ENCODE measurements around the gene HERC2. TPM values are rescaled to one million over a fixed set of nuclear protein-coding genes. Genes with fewer than 3 reads are reported as not detected.

The HERC2 gene
- total RNA-seq, 1 experiment from 2014 or later, result 69.7 TPM

DNA sequence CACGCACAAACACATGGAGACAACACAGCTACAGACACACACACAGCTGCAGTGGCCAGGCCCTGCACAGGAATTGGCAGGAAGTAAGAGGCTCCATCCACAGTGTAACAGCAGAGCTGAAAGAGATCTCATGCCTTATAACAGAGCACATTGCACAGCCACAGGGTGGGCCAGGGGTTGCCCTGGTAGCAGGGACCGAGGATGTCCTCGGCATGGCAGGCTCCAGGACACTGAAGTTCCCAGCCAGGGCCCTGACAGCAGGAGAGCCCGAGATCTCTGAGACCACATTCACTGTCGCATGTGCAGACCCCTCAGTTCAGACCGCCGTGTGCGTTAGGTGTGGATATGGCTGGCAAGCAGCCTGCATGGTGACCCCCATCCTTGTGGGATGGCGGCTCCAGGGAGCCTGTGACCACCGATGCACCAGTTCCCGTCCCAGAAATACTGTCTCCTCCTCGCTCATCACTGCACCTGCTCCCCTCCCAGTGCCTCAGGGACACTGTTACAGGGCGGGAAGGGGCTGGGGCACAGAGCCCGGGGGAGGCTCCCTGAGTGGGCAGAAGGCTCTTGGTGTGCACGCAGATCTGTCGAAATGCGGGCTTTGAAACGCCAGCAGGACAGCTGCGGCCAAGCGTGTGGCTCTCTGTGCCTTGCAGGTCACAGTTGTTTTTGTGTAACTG is 221.3 kb downstream of the HERC2 start:
- H3K4me1 ChIP-seq (ENCODE audit: control insufficient read depth, insufficient read depth, low read length), result peaks cover 2% of the 10 kb centered on the region; the same call in 1 of the 2 replicates
- no peak for ATAC-seq
- no peak for DNase-seq (ENCODE audit: low read depth, low spot score)
- H3K4me3 ChIP-seq (ENCODE audit: low read depth in 2 of 2, low read length in 2 of 2), result no peak overlapping the region
- intact Hi-C loops (cut with micrococcal nuclease; ENCODE audit: unreplicated experiment) (no loop called here), in situ Hi-C loops (cut with HindIII; ENCODE audit: low pct_unique_long_range_greater_than_20kb, low sequenced_read_pairs) (no loop called here)
- POLR2A ChIA-PET, result no interaction called here
- CTCF ChIA-PET, result no interaction called here
- TF ChIP-seq TCF7L2 (IDR thresholded peaks at IDR 0.05; ENCODE audit: low read depth, low read length) (no peak), SIN3A (IDR thresholded peaks at IDR 0.05; ENCODE audit: borderline replicate concordance, insufficient read depth, low read depth, low read length) (no peak), POLR2AphosphoS5 (IDR thresholded peaks at IDR 0.05; ENCODE audit: low read depth, low read length) (no peak)
- TF ChIP-seq, protein P1, sequence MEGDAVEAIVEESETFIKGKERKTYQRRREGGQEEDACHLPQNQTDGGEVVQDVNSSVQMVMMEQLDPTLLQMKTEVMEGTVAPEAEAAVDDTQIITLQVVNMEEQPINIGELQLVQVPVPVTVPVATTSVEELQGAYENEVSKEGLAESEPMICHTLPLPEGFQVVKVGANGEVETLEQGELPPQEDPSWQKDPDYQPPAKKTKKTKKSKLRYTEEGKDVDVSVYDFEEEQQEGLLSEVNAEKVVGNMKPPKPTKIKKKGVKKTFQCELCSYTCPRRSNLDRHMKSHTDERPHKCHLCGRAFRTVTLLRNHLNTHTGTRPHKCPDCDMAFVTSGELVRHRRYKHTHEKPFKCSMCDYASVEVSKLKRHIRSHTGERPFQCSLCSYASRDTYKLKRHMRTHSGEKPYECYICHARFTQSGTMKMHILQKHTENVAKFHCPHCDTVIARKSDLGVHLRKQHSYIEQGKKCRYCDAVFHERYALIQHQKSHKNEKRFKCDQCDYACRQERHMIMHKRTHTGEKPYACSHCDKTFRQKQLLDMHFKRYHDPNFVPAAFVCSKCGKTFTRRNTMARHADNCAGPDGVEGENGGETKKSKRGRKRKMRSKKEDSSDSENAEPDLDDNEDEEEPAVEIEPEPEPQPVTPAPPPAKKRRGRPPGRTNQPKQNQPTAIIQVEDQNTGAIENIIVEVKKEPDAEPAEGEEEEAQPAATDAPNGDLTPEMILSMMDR (IDR thresholded peaks at IDR 0.05), result no peak
- TF ChIP-seq, protein P2, sequence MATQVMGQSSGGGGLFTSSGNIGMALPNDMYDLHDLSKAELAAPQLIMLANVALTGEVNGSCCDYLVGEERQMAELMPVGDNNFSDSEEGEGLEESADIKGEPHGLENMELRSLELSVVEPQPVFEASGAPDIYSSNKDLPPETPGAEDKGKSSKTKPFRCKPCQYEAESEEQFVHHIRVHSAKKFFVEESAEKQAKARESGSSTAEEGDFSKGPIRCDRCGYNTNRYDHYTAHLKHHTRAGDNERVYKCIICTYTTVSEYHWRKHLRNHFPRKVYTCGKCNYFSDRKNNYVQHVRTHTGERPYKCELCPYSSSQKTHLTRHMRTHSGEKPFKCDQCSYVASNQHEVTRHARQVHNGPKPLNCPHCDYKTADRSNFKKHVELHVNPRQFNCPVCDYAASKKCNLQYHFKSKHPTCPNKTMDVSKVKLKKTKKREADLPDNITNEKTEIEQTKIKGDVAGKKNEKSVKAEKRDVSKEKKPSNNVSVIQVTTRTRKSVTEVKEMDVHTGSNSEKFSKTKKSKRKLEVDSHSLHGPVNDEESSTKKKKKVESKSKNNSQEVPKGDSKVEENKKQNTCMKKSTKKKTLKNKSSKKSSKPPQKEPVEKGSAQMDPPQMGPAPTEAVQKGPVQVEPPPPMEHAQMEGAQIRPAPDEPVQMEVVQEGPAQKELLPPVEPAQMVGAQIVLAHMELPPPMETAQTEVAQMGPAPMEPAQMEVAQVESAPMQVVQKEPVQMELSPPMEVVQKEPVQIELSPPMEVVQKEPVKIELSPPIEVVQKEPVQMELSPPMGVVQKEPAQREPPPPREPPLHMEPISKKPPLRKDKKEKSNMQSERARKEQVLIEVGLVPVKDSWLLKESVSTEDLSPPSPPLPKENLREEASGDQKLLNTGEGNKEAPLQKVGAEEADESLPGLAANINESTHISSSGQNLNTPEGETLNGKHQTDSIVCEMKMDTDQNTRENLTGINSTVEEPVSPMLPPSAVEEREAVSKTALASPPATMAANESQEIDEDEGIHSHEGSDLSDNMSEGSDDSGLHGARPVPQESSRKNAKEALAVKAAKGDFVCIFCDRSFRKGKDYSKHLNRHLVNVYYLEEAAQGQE (IDR thresholded peaks at IDR 0.05; ENCODE audit: insufficient read depth in 1 of 2, low read depth in 2 of 2, low read length in 1 of 2), result no peak
- no peak overlapping the region for H3K27ac ChIP-seq (ENCODE audit: low read length)
- H3K27me3 ChIP-seq (ENCODE audit: control insufficient read depth, insufficient read depth, low read length), result no peaks in the 10 kb centered on the region
- H3K36me3 ChIP-seq (ENCODE audit: control insufficient read depth, insufficient read depth, low read length), result no peaks in the 10 kb centered on the region
- no peaks in the 10 kb centered on the region for H3K9me3 ChIP-seq (ENCODE audit: control insufficient read depth, insufficient read depth, low read depth, low read length)
- no TSS peak for BruUV-seq (replicated peaks)

DNA sequence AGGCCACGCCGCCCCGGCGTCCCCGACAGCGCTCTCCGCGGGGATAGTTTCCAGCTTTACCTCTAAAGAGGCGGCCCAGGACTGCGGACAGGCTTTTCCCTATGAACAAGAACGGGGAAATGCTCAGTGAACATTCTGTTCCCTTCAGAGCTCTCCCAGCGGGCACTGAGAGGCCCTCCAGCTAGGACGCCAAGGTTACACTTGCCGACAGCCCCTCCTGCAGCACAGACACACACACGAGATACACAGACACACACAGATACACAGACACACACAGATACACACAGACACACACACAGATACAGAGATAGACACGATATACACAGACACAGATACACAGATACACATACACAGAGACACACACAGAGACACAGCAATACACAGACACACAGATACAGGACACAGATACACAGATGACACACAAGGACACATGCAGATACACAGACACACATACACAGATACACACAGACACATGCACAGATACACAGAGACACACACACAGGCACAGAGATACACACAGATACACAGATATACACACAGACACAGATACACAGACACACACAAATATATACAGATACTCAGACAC is 222.3 kb downstream of the HERC2 start:
- no peaks in the 10 kb centered on the region for H3K9me3 ChIP-seq (ENCODE audit: control insufficient read depth, insufficient read depth, low read depth, low read length)
- in situ Hi-C loops (cut with HindIII; ENCODE audit: low pct_unique_long_range_greater_than_20kb, low sequenced_read_pairs) (no loop called here), intact Hi-C loops (cut with micrococcal nuclease; ENCODE audit: unreplicated experiment) (no loop called here)
- H3K27ac ChIP-seq (ENCODE audit: low read length), result no peak overlapping the region
- TF ChIP-seq SIN3A (IDR thresholded peaks at IDR 0.05; ENCODE audit: borderline replicate concordance, insufficient read depth, low read depth, low read length) (no peak), TCF7L2 (IDR thresholded peaks at IDR 0.05; ENCODE audit: low read depth, low read length) (no peak), POLR2AphosphoS5 (IDR thresholded peaks at IDR 0.05; ENCODE audit: low read depth, low read length) (no peak)
- TF ChIP-seq, protein P1 (IDR thresholded peaks at IDR 0.05), result no peak
- TF ChIP-seq, protein P2 (IDR thresholded peaks at IDR 0.05; ENCODE audit: insufficient read depth in 1 of 2, low read depth in 2 of 2, low read length in 1 of 2), result no peak
- no peaks in the 10 kb centered on the region for H3K36me3 ChIP-seq (ENCODE audit: control insufficient read depth, insufficient read depth, low read length)
- peaks cover 6% of the 10 kb centered on the region; the same call in 1 of the 2 replicates for H3K4me1 ChIP-seq (ENCODE audit: control insufficient read depth, insufficient read depth, low read length)
- ChIA-PET CTCF (interaction anchor here (0.6 kb wide), 2 partner anchors 26 to 1204 kb away, joined by 3 to 6 read pairs; no protein-coding TSS in a partner anchor), POLR2A (no interaction called here)
- no peaks in the 10 kb centered on the region for H3K27me3 ChIP-seq (ENCODE audit: control insufficient read depth, insufficient read depth, low read length)
- DNase-seq (ENCODE audit: low read depth, low spot score) (no peak), ATAC-seq (no peak; the same call in 1 of the 2 replicates)
- peak overlapping the region in 1 of 2 experiments; percentile 42; a peak in 2 of 4 replicates for H3K4me3 ChIP-seq (ENCODE audit: low read depth in 2 of 2, low read length in 2 of 2)
- BruUV-seq (replicated peaks), result no TSS peak
